Measurements from ENCODE around the gene MTARC2.

GRCh38 chr1:220818421-220819173 is 70.5 kb downstream of the MTARC2 start:
- no peak for TF ChIP-seq CTCF (IDR thresholded peaks at IDR 0.05)
- TF ChIP-seq POLR2A (IDR thresholded peaks at IDR 0.05) = no peak
- TF ChIP-seq EP300 (IDR thresholded peaks at IDR 0.05) = no peak
